ENCODE measurements around the gene MYO18B. TPM values are rescaled to one million over a fixed set of nuclear protein-coding genes. Genes with fewer than 3 reads are reported as not detected.

MYO18B gene
- total and polyA plus RNA-seq, 2 donors from 2014 or later: 0.19 to 0.41 TPM

DNA sequence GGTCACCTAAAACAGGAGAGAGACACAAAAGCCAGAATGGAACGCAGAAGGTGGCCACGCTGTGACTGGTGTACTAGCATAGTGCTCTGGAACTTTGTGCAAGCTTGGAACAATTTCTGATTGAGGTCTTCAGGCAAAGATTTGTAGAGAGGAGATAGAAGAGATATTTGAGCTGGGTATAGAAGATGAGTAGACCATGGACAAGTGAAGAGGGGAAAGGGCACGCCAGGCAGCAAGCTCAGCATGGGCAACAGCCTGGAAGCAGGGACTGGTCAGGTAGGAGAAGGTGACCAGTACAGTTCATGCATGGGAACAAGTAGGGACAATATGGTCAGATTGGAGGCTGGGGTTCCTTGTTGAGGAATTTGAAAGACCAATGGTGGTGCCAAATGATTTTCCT lies 24.4 kb downstream of the MYO18B start:
- TF ChIP-seq, protein P1, sequence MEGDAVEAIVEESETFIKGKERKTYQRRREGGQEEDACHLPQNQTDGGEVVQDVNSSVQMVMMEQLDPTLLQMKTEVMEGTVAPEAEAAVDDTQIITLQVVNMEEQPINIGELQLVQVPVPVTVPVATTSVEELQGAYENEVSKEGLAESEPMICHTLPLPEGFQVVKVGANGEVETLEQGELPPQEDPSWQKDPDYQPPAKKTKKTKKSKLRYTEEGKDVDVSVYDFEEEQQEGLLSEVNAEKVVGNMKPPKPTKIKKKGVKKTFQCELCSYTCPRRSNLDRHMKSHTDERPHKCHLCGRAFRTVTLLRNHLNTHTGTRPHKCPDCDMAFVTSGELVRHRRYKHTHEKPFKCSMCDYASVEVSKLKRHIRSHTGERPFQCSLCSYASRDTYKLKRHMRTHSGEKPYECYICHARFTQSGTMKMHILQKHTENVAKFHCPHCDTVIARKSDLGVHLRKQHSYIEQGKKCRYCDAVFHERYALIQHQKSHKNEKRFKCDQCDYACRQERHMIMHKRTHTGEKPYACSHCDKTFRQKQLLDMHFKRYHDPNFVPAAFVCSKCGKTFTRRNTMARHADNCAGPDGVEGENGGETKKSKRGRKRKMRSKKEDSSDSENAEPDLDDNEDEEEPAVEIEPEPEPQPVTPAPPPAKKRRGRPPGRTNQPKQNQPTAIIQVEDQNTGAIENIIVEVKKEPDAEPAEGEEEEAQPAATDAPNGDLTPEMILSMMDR (IDR thresholded peaks at IDR 0.05; ENCODE audit: borderline replicate concordance, extremely low read depth, insufficient read depth): no peak
- Histone ChIP-seq H3K9ac (ENCODE audit: low read length in 3 of 3) (no peak overlapping the region), H3K27me3 (ENCODE audit: control insufficient read depth, insufficient read depth, low read length) (no peaks in the 10 kb centered on the region), H3K4me1 (ENCODE audit: control insufficient read depth in 2 of 3, insufficient read depth in 2 of 3, low read depth in 1 of 3, low read length in 3 of 3) (no peaks in the 10 kb centered on the region), H3K9me3 (ENCODE audit: control insufficient read depth in 2 of 3, insufficient read depth in 1 of 3, low read length in 3 of 3) (peaks cover 0 to 10% (median 5%) of the 10 kb centered on the region in 3 donors), H3K27ac (ENCODE audit: low read depth in 2 of 2, low read length in 2 of 2) (no peak overlapping the region), H3K36me3 (ENCODE audit: control insufficient read depth in 2 of 3, insufficient read depth in 3 of 3, low read length in 3 of 3) (no peaks in the 10 kb centered on the region), H3K4me3 (ENCODE audit: low read length in 3 of 3) (no peak overlapping the region)
- intact Hi-C loops (cut with DNase I): no loop called here
- no peak for DNase-seq
- no peak for FAIRE-seq

DNA sequence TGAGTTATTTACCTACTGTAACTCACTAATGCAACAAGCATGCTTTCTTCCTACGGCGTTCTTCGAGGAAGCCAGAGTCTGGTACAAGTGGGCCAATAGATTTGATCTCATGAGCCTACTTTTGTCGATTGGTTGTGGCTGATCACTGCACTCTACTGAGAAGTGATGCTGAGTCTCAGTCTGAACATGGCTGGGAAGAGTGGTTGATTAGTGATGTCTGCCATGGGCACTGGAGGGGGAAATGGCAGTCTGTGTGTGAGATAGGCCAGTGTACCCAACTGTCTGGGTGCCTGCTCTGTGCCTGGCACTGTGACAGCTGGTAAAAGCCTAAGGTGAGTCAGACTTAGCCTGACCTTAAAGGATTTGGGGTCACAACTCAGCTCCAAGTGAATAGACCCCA lies 28.3 kb downstream of the MYO18B start:
- Histone ChIP-seq H3K4me1 (ENCODE audit: control insufficient read depth in 2 of 3, insufficient read depth in 2 of 3, low read depth in 1 of 3, low read length in 3 of 3) (no peaks in the 10 kb centered on the region), H3K9ac (ENCODE audit: low read length in 3 of 3) (no peak overlapping the region), H3K27me3 (ENCODE audit: control insufficient read depth, insufficient read depth, low read length) (no peaks in the 10 kb centered on the region), H3K36me3 (ENCODE audit: control insufficient read depth in 2 of 3, insufficient read depth in 3 of 3, low read length in 3 of 3) (no peaks in the 10 kb centered on the region), H3K27ac (ENCODE audit: low read depth in 2 of 2, low read length in 2 of 2) (no peak overlapping the region), H3K9me3 (ENCODE audit: control insufficient read depth in 2 of 3, insufficient read depth in 1 of 3, low read length in 3 of 3) (peaks cover 0 to 10% (median 5%) of the 10 kb centered on the region in 3 donors), H3K4me3 (ENCODE audit: low read length in 3 of 3) (no peak overlapping the region)
- FAIRE-seq: no peak
- intact Hi-C loops (cut with DNase I): loop anchor here (10.0 kb wide), 2 partner anchors 306 to 536 kb away; no protein-coding TSS in a partner anchor
- TF ChIP-seq, protein P1 (IDR thresholded peaks at IDR 0.05; ENCODE audit: borderline replicate concordance, extremely low read depth, insufficient read depth): no peak
- no peak for DNase-seq

DNA sequence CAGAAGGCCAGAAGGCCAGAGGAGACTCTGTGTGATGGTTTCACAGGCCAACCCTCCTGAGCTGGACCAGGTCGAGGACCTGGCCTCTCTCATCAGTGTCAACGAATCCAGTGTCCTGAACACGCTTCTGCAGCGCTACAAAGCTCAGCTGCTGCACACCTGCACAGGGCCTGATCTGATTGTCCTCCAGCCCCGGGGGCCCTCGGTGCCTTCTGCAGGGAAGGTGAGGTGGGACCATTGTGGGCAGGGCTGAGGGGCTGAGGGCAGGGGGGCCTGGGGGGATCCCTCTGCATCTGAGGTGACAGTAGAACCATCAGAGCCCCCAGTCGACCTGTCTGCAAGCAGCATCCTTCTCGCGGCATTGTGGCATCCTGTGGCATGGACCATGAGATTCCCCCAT lies 30.3 kb downstream of the MYO18B start:
- FAIRE-seq: no peak
- H3K4me3 ChIP-seq (ENCODE audit: low read length in 3 of 3): no peak overlapping the region
- DNase-seq: no peak
- intact Hi-C loops (cut with DNase I): loop anchor here (10.0 kb wide), 2 partner anchors 307 to 537 kb away; no protein-coding TSS in a partner anchor
- no peaks in the 10 kb centered on the region for H3K9me3 ChIP-seq (ENCODE audit: control insufficient read depth in 2 of 3, insufficient read depth in 1 of 3, low read length in 3 of 3)
- no peaks in the 10 kb centered on the region for H3K36me3 ChIP-seq (ENCODE audit: control insufficient read depth in 2 of 3, insufficient read depth in 3 of 3, low read length in 3 of 3)
- no peak overlapping the region for H3K27ac ChIP-seq (ENCODE audit: low read depth in 2 of 2, low read length in 2 of 2)
- TF ChIP-seq, protein P1 (IDR thresholded peaks at IDR 0.05; ENCODE audit: borderline replicate concordance, extremely low read depth, insufficient read depth): no peak
- no peaks in the 10 kb centered on the region for H3K4me1 ChIP-seq (ENCODE audit: control insufficient read depth in 2 of 3, insufficient read depth in 2 of 3, low read depth in 1 of 3, low read length in 3 of 3)
- no peak overlapping the region for H3K9ac ChIP-seq (ENCODE audit: low read length in 3 of 3)
- H3K27me3 ChIP-seq (ENCODE audit: control insufficient read depth, insufficient read depth, low read length): no peaks in the 10 kb centered on the region

DNA sequence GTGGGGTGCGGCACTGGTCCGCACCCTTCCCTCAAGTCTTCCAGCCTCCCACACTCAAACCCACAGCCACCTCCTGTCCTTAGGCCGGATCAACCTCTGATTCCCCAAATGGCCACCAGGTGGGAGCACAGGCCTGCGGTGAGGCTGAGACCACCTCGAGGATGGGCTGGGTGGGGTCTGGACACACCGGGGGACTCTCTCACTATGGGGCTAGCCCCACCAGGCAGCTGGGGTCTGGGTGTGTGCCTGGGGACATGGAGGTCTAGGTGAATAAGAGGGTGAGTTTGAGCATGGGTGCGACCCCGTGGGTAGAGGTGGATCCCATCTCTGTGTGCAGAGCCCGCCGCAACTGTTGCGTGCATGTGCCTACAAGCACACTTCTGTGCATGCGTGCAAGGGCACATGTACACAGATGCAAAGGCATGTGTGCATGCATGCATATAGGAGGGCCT lies 32.6 kb downstream of the MYO18B start:
- H3K27me3 ChIP-seq (ENCODE audit: control insufficient read depth, insufficient read depth, low read length): no peaks in the 10 kb centered on the region
- no peak overlapping the region for H3K27ac ChIP-seq (ENCODE audit: low read depth in 2 of 2, low read length in 2 of 2)
- DNase-seq (peak in 4 of 5 donors; percentile 8 to 54 (median 18)), FAIRE-seq (no peak)
- H3K9me3 ChIP-seq (ENCODE audit: control insufficient read depth in 2 of 3, insufficient read depth in 1 of 3, low read length in 3 of 3): no peaks in the 10 kb centered on the region
- no peak overlapping the region for H3K9ac ChIP-seq (ENCODE audit: low read length in 3 of 3)
- TF ChIP-seq, protein P1 (IDR thresholded peaks at IDR 0.05; ENCODE audit: borderline replicate concordance, extremely low read depth, insufficient read depth): no peak
- no peaks in the 10 kb centered on the region for H3K4me1 ChIP-seq (ENCODE audit: control insufficient read depth in 2 of 3, insufficient read depth in 2 of 3, low read depth in 1 of 3, low read length in 3 of 3)
- intact Hi-C loops (cut with DNase I): loop anchor here (10.0 kb wide), 2 partner anchors 310 to 540 kb away; no protein-coding TSS in a partner anchor
- no peaks in the 10 kb centered on the region for H3K36me3 ChIP-seq (ENCODE audit: control insufficient read depth in 2 of 3, insufficient read depth in 3 of 3, low read length in 3 of 3)
- H3K4me3 ChIP-seq (ENCODE audit: low read length in 3 of 3): no peak overlapping the region
